Ascending aorta (tissue), 2 donors: ENCODE measurements around the gene PKD1L1. TPM values are rescaled to one million over a fixed set of nuclear protein-coding genes. Genes with fewer than 3 reads are reported as not detected.

Experiments used
- DNase-seq, 2 donors: peaks; one replicate each; pipeline ENCODE4 v3.0.0-alpha.2; 2019; ENCODE audit warnings: low spot score in 2 of 2
- H3K27ac ChIP-seq, 2 donors: fragments of 200-600 bp; sonication (generic); one replicate each; pipeline ENCODE4 v1.5.1; 2016 to 2017; ENCODE audit warnings: mild to moderate bottlenecking in 1 of 2
- H3K27me3 ChIP-seq: fragments of 200-600 bp; sonication (generic); one replicate; pipeline ENCODE4 v1.5.1; 2017
- H3K36me3 ChIP-seq, 2 donors: fragments of 200-600 bp; sonication (generic); one replicate each; pipeline ENCODE4 v1.5.1; 2016
- H3K4me1 ChIP-seq, 2 donors: fragments of 200-600 bp; sonication (generic); one replicate each; pipeline ENCODE4 v1.5.1; 2016 to 2017; ENCODE audit warnings: mild to moderate bottlenecking in 1 of 2
- H3K4me3 ChIP-seq, 2 donors: fragments of 200-600 bp; sonication (generic); one replicate each; pipeline ENCODE4 v1.5.1; 2016 to 2017; ENCODE audit warnings: mild to moderate bottlenecking in 1 of 2
- H3K9me3 ChIP-seq, 2 donors: fragments of 200-600 bp; sonication (generic); one replicate each; pipeline ENCODE4 v1.5.1; 2016
- CTCF ChIP-seq, 3 experiments: fragments of 200-600 bp in 2 of 3; fragments of 450-650 bp in 1 of 3; sonication (generic) in 2 of 3; IDR thresholded peaks; one replicate each; pipeline ENCODE4 v1.5.1; 2016 to 2019; ENCODE audit warnings: antibody characterized with exemption in 3 of 3, mild to moderate bottlenecking in 1 of 3, moderate library complexity in 1 of 3
- intact Hi-C: fragments of 100-400 bp; cut with DNase I; formaldehyde crosslinking; loops from one replicate; pipeline ENCODE4 v1.15.1; 2023
- total RNA-seq: library from RNA; depleted of rRNA; stranded (reverse); fragments of >200 nt; gene quantifications from one replicate; pipeline ENCODE4 v1.1.0, GENCODE V29; 2016

The PKD1L1 gene
- total RNA-seq, 1 donor from 2014 or later, result 1.1 TPM

GRCh38 chr7:47967708-47968107 lies 19.4 kb upstream of the PKD1L1 start:
- no peak for TF ChIP-seq CTCF (IDR thresholded peaks at IDR 0.05)
- intact Hi-C loops, result no loop called here
- DNase-seq, result no peak
- H3K9me3 ChIP-seq, result no peaks in the 10 kb centered on the region
- peaks cover 68 to 78% of the 10 kb centered on the region in 2 donors for H3K36me3 ChIP-seq
- no peak overlapping the region for H3K27ac ChIP-seq
- no peaks in the 10 kb centered on the region for H3K27me3 ChIP-seq
- no peak overlapping the region for H3K4me3 ChIP-seq
- H3K4me1 ChIP-seq, result no peaks in the 10 kb centered on the region

GRCh38 chr7:47967123-47967522 lies 18.9 kb upstream of the PKD1L1 start:
- Histone ChIP-seq H3K4me1 (no peaks in the 10 kb centered on the region), H3K4me3 (no peak overlapping the region), H3K36me3 (peaks cover 73 to 79% of the 10 kb centered on the region in 2 donors), H3K9me3 (no peaks in the 10 kb centered on the region), H3K27ac (no peak overlapping the region), H3K27me3 (no peaks in the 10 kb centered on the region)
- no peak for TF ChIP-seq CTCF (IDR thresholded peaks at IDR 0.05)
- intact Hi-C loops, result no loop called here
- DNase-seq, result no peak

GRCh38 chr7:47965456-47965855 lies 17.2 kb upstream of the PKD1L1 start:
- intact Hi-C loops, result no loop called here
- Histone ChIP-seq H3K27me3 (no peaks in the 10 kb centered on the region), H3K4me1 (no peaks in the 10 kb centered on the region), H3K36me3 (peaks cover 76 to 81% of the 10 kb centered on the region in 2 donors), H3K9me3 (no peaks in the 10 kb centered on the region), H3K27ac (no peak overlapping the region), H3K4me3 (no peak overlapping the region)
- no peak for DNase-seq
- TF ChIP-seq CTCF (IDR thresholded peaks at IDR 0.05), result no peak

GRCh38 chr7:47962262-47962661 lies 14.0 kb upstream of the PKD1L1 start:
- no peak for DNase-seq
- no peaks in the 10 kb centered on the region for H3K9me3 ChIP-seq
- intact Hi-C loops, result no loop called here
- TF ChIP-seq CTCF (IDR thresholded peaks at IDR 0.05), result no peak
- no peaks in the 10 kb centered on the region for H3K4me1 ChIP-seq
- no peak overlapping the region for H3K27ac ChIP-seq
- H3K36me3 ChIP-seq, result peaks cover 59 to 68% of the 10 kb centered on the region in 2 donors
- H3K4me3 ChIP-seq, result no peak overlapping the region
- no peaks in the 10 kb centered on the region for H3K27me3 ChIP-seq

GRCh38 chr7:47957156-47957555 lies 8.9 kb upstream of the PKD1L1 start:
- Histone ChIP-seq H3K4me3 (no peak overlapping the region), H3K4me1 (no peaks in the 10 kb centered on the region), H3K27ac (no peak overlapping the region), H3K36me3 (peaks cover 13 to 36% of the 10 kb centered on the region in 2 donors), H3K9me3 (no peaks in the 10 kb centered on the region), H3K27me3 (no peaks in the 10 kb centered on the region)
- intact Hi-C loops, result no loop called here
- peak in 1 of 2 donors; percentile 13 for DNase-seq
- TF ChIP-seq CTCF (IDR thresholded peaks at IDR 0.05), result no peak

GRCh38 chr7:47956220-47956619 lies 8.0 kb upstream of the PKD1L1 start:
- peak in 1 of 2 donors; percentile 22 for DNase-seq
- TF ChIP-seq CTCF (IDR thresholded peaks at IDR 0.05), result no peak
- no peaks in the 10 kb centered on the region for H3K9me3 ChIP-seq
- intact Hi-C loops, result no loop called here
- no peak overlapping the region for H3K27ac ChIP-seq
- H3K4me1 ChIP-seq, result no peaks in the 10 kb centered on the region
- no peak overlapping the region for H3K4me3 ChIP-seq
- H3K27me3 ChIP-seq, result no peaks in the 10 kb centered on the region
- H3K36me3 ChIP-seq, result peaks cover 10 to 27% of the 10 kb centered on the region in 2 donors
